ENCODE results near the gene RPS27. TPM values are rescaled to one million over a fixed set of nuclear protein-coding genes. Genes with fewer than 3 reads are reported as not detected.
"Not testable (repeated sequence)": the region's sequence is repeated elsewhere in the genome, so short reads cannot be mapped to it uniquely, and the experiment has no call there.

Gene RPS27
- total RNA-seq, 4 donors from 2014 or later: 990 to 4,016 (median 2,721) TPM

DNA sequence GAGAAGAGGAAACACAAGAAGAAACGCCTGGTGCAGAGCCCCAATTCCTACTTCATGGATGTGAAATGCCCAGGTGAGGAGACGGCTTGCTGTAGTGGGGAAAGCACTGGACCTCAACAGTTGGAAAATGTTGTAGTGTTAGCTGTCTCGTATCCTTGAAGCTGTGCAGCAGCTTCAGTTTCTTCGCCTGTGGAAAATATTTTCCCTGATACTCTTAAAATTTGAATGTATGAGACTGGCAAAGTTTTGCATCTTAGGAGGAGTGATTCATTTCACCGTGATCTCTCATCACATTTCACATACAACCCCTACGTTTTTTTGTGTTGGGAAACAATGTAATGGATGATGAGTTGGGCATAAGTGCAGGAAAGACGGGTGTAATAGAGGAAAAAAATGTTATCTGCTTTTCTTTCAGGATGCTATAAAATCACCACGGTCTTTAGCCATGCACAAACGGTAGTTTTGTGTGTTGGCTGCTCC lies 629 bp downstream of the RPS27 start:
- Histone ChIP-seq H3K27ac (peak overlapping the region; percentile 91 to 98 (median 95)), H3K4me3 (peak overlapping the region; percentile 71 to 92), H3K9me3 (no peaks in the 10 kb centered on the region), H3K4me1 (peaks cover 6 to 57% (median 21%) of the 10 kb centered on the region in 3 donors), H3K27me3 (no peaks in the 10 kb centered on the region), H3K36me3 (peaks cover 0 to 46% of the 10 kb centered on the region in 2 donors)
- TF ChIP-seq POLR2AphosphoS5 (IDR thresholded peaks at IDR 0.05): no peak
- no peak for TF ChIP-seq EP300 (IDR thresholded peaks at IDR 0.05)
- TF ChIP-seq CTCF (IDR thresholded peaks at IDR 0.05): no peak
- no peak for TF ChIP-seq POLR2A (IDR thresholded peaks at IDR 0.05)
- no peak for ATAC-seq
- 12 to 13% methylated on average over 7 to 9 of the region's 9 CpGs for WGBS, 2 donors (ENCODE audit: low coverage in 1 of 2)

DNA sequence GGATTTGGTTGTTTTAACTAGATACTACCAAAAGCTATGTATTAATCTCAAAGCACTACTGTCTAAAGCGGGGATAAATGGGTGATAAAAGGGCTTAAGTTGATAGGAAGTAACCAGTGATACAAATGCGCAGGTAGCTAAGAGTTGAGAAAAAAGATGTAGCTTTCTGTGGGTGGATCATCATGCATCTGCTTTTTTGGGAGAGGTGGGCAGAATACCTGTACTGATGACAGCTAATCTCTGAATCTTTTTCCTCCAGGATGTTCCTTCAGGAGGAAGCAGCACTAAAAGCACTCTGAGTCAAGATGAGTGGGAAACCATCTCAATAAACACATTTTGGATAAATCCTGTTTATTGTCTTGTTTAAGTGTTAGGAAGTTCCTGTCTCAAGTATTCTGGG lies 1.2 kb downstream of the RPS27 start:
- Histone ChIP-seq H3K36me3 (peaks cover 0 to 48% of the 10 kb centered on the region in 2 donors), H3K27ac (peak overlapping the region; percentile 91 to 98 (median 95)), H3K27me3 (no peaks in the 10 kb centered on the region), H3K4me3 (peak overlapping the region; percentile 71 to 92), H3K9me3 (no peaks in the 10 kb centered on the region), H3K4me1 (peaks cover 6 to 51% (median 21%) of the 10 kb centered on the region in 3 donors)
- ATAC-seq: no peak
- WGBS, 2 donors (ENCODE audit: low coverage in 1 of 2): 76 to 87% methylated on average over 2 of the region's 2 CpGs
- no peak for TF ChIP-seq EP300 (IDR thresholded peaks at IDR 0.05)
- no peak for TF ChIP-seq POLR2A (IDR thresholded peaks at IDR 0.05)
- TF ChIP-seq CTCF (IDR thresholded peaks at IDR 0.05): no peak
- no peak for TF ChIP-seq POLR2AphosphoS5 (IDR thresholded peaks at IDR 0.05)

- no peak for ATAC-seq
Observed at GRCh38 chr1:153995202-153995601, 4.6 kb downstream of the RPS27 start.

GRCh38 chr1:153995640-153996039 lies 5.1 kb downstream of the RPS27 start:
- WGBS, 2 donors (ENCODE audit: low coverage in 1 of 2): 82 to 91% methylated on average over 4 to 11 of the region's 11 CpGs

More at GRCh38 chr1:153995202-153995601, 4.6 kb downstream of the RPS27 start:
- no peak overlapping the region for H3K27ac ChIP-seq
- WGBS, 2 donors (ENCODE audit: low coverage in 1 of 2): 23 to 42% methylated on average over 2 to 3 of the region's 3 CpGs
- TF ChIP-seq POLR2A (IDR thresholded peaks at IDR 0.05): no peak
- no peak for TF ChIP-seq POLR2AphosphoS5 (IDR thresholded peaks at IDR 0.05)
- TF ChIP-seq EP300 (IDR thresholded peaks at IDR 0.05): no peak
- no peak for TF ChIP-seq CTCF (IDR thresholded peaks at IDR 0.05)
- H3K9me3 ChIP-seq: no peaks in the 10 kb centered on the region
- H3K4me3 ChIP-seq: no peak overlapping the region
- peaks cover 6 to 40% (median 15%) of the 10 kb centered on the region in 3 donors for H3K4me1 ChIP-seq
- no peaks in the 10 kb centered on the region for H3K27me3 ChIP-seq
- H3K36me3 ChIP-seq: peaks cover 0 to 48% of the 10 kb centered on the region in 2 donors

DNA sequence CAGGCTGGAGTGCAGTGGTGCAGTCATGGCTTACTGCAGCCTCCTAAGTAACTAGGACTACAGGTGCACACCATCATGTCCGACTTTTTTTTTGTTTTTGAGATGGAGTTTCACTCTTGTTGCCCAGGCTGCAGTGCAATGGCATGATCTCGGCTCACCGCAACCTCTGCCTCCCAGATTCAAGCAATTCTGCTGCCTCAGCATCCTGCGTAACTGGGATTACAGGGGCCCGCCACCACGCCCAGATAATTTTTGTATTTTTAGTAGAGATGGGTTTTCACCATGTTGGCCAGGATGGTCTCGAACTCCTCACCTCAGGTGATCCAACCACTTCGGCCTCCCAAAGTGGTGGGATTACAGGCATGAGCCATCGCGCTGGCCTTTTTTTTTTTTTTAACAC lies 6.3 kb downstream of the RPS27 start:
- 89 to 100% methylated on average over 2 to 9 of the region's 10 CpGs for WGBS, 2 donors (ENCODE audit: low coverage in 1 of 2)
- Histone ChIP-seq H3K36me3 (peaks cover 0 to 45% of the 10 kb centered on the region in 2 donors), H3K4me1 (peaks cover 3 to 31% (median 11%) of the 10 kb centered on the region in 3 donors)
- H3K9me3 ChIP-seq, ATAC-seq, H3K27ac ChIP-seq, H3K27me3 ChIP-seq, H3K4me3 ChIP-seq: not testable (repeated sequence)

More at GRCh38 chr1:153995640-153996039, 5.1 kb downstream of the RPS27 start:
- Histone ChIP-seq H3K9me3 (no peaks in the 10 kb centered on the region), H3K4me1 (peaks cover 6 to 37% (median 15%) of the 10 kb centered on the region in 3 donors), H3K27me3 (no peaks in the 10 kb centered on the region), H3K4me3 (no peak overlapping the region), H3K27ac (no peak overlapping the region), H3K36me3 (peaks cover 0 to 48% of the 10 kb centered on the region in 2 donors)
- TF ChIP-seq POLR2A (IDR thresholded peaks at IDR 0.05) (no peak), POLR2AphosphoS5 (IDR thresholded peaks at IDR 0.05) (no peak), EP300 (IDR thresholded peaks at IDR 0.05) (no peak), CTCF (IDR thresholded peaks at IDR 0.05) (no peak)
- ATAC-seq: no peak

All from gastroesophageal sphincter (tissue), 4 donors.